ENCODE data around the gene MDK. TPM values are rescaled to one million over a fixed set of nuclear protein-coding genes. Genes with fewer than 3 reads are reported as not detected.

The MDK gene
- polyA plus RNA-seq, 2 of the 4 experiments (the other 2 are of a cell fraction) = 13.6 to 18.4 TPM

GRCh38 chr11:46376258-46377050, 5.0 kb upstream of the MDK start:
- DNase-seq (ENCODE audit: low read depth in 1 of 2, low spot score in 1 of 2) (no peak), FAIRE-seq (no peak), ATAC-seq (no peak)
- no peaks in the 10 kb centered on the region for H3K9me3 ChIP-seq
- H3K4me3 ChIP-seq = no peak overlapping the region
- no peak overlapping the region for H3K27ac ChIP-seq
- WGBS (ENCODE audit: missing lambda C conversion rate) = 91% methylated on average over 17 of the region's 19 CpGs
- H3K4me1 ChIP-seq = no peaks in the 10 kb centered on the region; the same call in 2 of the 3 replicates
- POLR2A ChIA-PET = interaction anchor here (0.5 kb wide), 1 partner anchor 732 kb away, joined by 3 read pairs; no protein-coding TSS in a partner anchor
- CTCF ChIA-PET = interaction anchor here (0.9 to 19.6 kb wide), 8 partner anchors 8 to 518 kb away, joined by 3 to 220 read pairs (median 4); partner anchors contain the start of genes CHRM4 and DGKZ
- no peak for TF ChIP-seq TFCP2L1 (CRISPR knock-in tag; IDR thresholded peaks at IDR 0.05)
- H3K4me2 ChIP-seq = no peak overlapping the region

DNA sequence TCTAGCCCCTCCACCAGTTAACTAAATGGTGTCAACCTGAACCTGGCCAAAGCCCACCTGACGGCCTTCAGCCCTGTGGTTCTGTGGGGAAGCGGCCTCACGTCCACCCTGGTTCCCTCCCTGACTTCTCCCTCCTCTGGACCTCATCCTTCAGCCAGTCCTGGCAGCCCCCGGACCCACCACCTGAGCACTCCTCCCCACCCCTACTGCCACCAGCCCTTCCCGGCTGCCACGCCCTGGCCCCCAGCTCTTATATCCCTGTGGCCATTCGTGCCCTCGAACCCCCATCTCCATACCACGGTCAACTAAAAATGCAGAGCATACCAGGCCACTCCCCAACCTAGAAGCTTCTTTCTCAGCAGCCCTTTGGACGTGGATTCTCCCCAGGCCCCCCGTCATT, 4.2 kb upstream of the MDK start:
- ATAC-seq (no peak), DNase-seq (ENCODE audit: low read depth in 1 of 2, low spot score in 1 of 2) (no peak), FAIRE-seq (no peak)
- Histone ChIP-seq H3K9me3 (no peaks in the 10 kb centered on the region), H3K4me1 (no peaks in the 10 kb centered on the region; the same call in 2 of the 3 replicates), H3K4me3 (no peak overlapping the region), H3K27ac (no peak overlapping the region), H3K4me2 (no peak overlapping the region)
- CTCF ChIA-PET = interaction anchor here (1.2 to 19.6 kb wide), 4 partner anchors 9 to 161 kb away, joined by 3 to 220 read pairs (median 26); partner anchors contain the start of genes CHRM4 and DGKZ
- 97% methylated on average over 10 of the region's 11 CpGs for WGBS (ENCODE audit: missing lambda C conversion rate)
- no peak for TF ChIP-seq ZNF302 (CRISPR knock-in tag; IDR thresholded peaks at IDR 0.05)
- no peak for TF ChIP-seq EHMT2 (IDR thresholded peaks at IDR 0.05; ENCODE audit: low read depth)
- TF ChIP-seq CBX8 (IDR thresholded peaks at IDR 0.05) = no peak
- TF ChIP-seq MAZ (IDR thresholded peaks at IDR 0.05; ENCODE audit: borderline replicate concordance, low read depth, low read length) = no peak
- TF ChIP-seq, protein P1, sequence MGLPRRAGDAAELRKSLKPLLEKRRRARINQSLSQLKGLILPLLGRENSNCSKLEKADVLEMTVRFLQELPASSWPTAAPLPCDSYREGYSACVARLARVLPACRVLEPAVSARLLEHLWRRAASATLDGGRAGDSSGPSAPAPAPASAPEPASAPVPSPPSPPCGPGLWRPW (IDR thresholded peaks at IDR 0.05) = no peak
- POLR2A ChIA-PET = no interaction called here

- no peak for FAIRE-seq
- no peak overlapping the region for H3K27ac ChIP-seq
- ATAC-seq = no peak
- no peaks in the 10 kb centered on the region for H3K9me3 ChIP-seq
- no peak overlapping the region for H3K4me2 ChIP-seq
- CTCF ChIA-PET = interaction anchor here (0.9 to 19.6 kb wide), 6 partner anchors 8 to 160 kb away, joined by 3 to 220 read pairs (median 12); partner anchors contain the start of genes CHRM4 and DGKZ
- 95% methylated on average over 3 of the region's 5 CpGs for WGBS (ENCODE audit: missing lambda C conversion rate)
- DNase-seq (ENCODE audit: low read depth in 1 of 2, low spot score in 1 of 2) = no peak
- POLR2A ChIA-PET = no interaction called here
- no peaks in the 10 kb centered on the region; the same call in 2 of the 3 replicates for H3K4me1 ChIP-seq
- no peak overlapping the region for H3K4me3 ChIP-seq
- TF ChIP-seq ATOH8 (CRISPR knock-in tag; IDR thresholded peaks at IDR 0.05; ENCODE audit: low read depth) = no peak
- TF ChIP-seq PBX3 (IDR thresholded peaks at IDR 0.05) = no peak
- TF ChIP-seq PHF8 (IDR thresholded peaks at IDR 0.05; ENCODE audit: borderline replicate concordance, low read depth) = no peak
- no peak for TF ChIP-seq CEBPB (IDR thresholded peaks at IDR 0.05)
- TF ChIP-seq, protein P2, sequence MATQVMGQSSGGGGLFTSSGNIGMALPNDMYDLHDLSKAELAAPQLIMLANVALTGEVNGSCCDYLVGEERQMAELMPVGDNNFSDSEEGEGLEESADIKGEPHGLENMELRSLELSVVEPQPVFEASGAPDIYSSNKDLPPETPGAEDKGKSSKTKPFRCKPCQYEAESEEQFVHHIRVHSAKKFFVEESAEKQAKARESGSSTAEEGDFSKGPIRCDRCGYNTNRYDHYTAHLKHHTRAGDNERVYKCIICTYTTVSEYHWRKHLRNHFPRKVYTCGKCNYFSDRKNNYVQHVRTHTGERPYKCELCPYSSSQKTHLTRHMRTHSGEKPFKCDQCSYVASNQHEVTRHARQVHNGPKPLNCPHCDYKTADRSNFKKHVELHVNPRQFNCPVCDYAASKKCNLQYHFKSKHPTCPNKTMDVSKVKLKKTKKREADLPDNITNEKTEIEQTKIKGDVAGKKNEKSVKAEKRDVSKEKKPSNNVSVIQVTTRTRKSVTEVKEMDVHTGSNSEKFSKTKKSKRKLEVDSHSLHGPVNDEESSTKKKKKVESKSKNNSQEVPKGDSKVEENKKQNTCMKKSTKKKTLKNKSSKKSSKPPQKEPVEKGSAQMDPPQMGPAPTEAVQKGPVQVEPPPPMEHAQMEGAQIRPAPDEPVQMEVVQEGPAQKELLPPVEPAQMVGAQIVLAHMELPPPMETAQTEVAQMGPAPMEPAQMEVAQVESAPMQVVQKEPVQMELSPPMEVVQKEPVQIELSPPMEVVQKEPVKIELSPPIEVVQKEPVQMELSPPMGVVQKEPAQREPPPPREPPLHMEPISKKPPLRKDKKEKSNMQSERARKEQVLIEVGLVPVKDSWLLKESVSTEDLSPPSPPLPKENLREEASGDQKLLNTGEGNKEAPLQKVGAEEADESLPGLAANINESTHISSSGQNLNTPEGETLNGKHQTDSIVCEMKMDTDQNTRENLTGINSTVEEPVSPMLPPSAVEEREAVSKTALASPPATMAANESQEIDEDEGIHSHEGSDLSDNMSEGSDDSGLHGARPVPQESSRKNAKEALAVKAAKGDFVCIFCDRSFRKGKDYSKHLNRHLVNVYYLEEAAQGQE (IDR thresholded peaks at IDR 0.05) = no peak
Measured at GRCh38 chr11:46377831-46378230, 3.6 kb upstream of the MDK start.

All from A549 (cell line).